Measurements from ENCODE around the gene CFDP1.

CFDP1 gene

DNA sequence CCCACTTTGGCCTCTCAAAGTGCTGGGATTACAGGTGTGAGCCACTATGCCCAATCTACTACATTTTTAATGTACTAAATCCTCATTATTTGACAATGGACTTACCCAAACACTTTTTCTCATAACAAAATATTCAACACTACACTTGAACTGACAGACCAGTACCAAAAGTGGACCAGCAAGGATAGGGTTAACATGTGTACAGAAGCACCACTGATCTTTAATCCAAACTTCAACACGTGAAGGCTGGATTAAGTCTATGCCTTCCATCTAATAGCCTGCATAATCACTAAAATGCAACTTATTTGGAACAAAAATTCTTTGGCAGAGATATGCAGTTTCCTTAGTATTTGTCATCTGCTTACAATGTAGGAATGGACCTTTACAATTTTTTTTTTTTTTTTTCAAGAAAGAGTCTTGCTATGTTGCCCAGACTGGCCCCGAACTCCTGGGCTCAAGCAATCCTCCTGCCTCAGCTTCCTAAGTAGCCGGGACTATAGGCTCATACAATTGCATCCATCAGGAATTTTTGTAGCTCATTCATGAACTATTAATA lies 121.8 kb downstream of the CFDP1 start:
- Histone ChIP-seq H3K4me1 (ENCODE audit: insufficient read depth, low read length) (peaks cover 12% of the 10 kb centered on the region), H3K36me3 (ENCODE audit: insufficient read depth, low read length) (no peaks in the 10 kb centered on the region), H3K4me3 (ENCODE audit: low read length) (no peak overlapping the region), H3K9me3 (ENCODE audit: low read length) (no peaks in the 10 kb centered on the region), H3K27me3 (ENCODE audit: insufficient read depth, low read length) (no peaks in the 10 kb centered on the region), H2AFZ (ENCODE audit: low read depth, low read length) (no peak overlapping the region)

DNA sequence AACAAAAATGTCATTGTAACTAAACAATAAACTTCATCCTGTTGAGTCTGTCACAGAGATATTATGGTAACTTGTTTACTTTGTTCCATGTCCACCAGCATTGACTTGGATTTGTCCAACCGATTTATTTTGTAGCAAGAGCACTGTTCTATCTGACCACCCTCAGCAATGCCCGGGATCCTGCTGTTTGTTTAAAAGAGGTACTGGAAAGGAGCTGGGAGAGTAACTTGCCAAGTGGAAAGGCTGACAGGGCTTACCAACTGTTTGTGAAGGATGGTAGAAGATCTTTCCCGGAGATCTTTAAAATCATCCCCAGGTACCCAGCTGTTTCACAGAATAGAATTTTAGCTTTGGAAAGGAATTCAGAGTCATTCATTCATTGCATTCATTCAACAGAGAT lies 122.8 kb downstream of the CFDP1 start:
- H2AFZ ChIP-seq (ENCODE audit: low read depth, low read length) = no peak overlapping the region
- H3K36me3 ChIP-seq (ENCODE audit: insufficient read depth, low read length) = no peaks in the 10 kb centered on the region
- H3K9me3 ChIP-seq (ENCODE audit: low read length) = no peaks in the 10 kb centered on the region
- peaks cover 12% of the 10 kb centered on the region for H3K4me1 ChIP-seq (ENCODE audit: insufficient read depth, low read length)
- no peak overlapping the region for H3K4me3 ChIP-seq (ENCODE audit: low read length)
- no peaks in the 10 kb centered on the region for H3K27me3 ChIP-seq (ENCODE audit: insufficient read depth, low read length)

DNA sequence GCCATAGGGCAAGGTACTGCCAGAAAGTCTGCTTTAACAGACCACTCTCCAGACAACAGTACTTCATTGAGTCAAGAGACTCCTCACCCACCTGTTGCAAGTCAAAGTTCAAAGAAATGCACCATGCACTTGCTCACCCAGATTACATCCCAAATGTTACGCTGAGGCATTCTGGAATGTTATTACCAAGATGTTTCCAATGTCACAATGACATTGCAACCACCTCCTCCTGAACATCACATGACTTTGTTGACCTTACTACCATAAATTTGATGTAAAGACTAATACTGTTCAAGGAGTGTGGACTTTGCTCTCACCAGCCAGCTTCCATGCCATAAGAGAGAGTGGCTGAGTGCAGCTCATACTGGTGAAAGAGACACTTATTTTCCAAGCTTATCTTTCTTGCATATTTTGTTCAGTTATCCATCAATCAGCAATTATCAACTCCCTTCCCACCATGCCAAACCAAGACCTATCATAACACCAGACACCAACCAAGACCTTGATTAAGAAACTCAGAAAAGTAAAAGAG lies 123.3 kb downstream of the CFDP1 start:
- Histone ChIP-seq H2AFZ (ENCODE audit: low read depth, low read length) (no peak overlapping the region), H3K9me3 (ENCODE audit: low read length) (no peaks in the 10 kb centered on the region), H3K36me3 (ENCODE audit: insufficient read depth, low read length) (peaks cover under 1% of the 10 kb centered on the region), H3K4me1 (ENCODE audit: insufficient read depth, low read length) (peaks cover 12% of the 10 kb centered on the region), H3K4me3 (ENCODE audit: low read length) (no peak overlapping the region), H3K27me3 (ENCODE audit: insufficient read depth, low read length) (no peaks in the 10 kb centered on the region)

DNA sequence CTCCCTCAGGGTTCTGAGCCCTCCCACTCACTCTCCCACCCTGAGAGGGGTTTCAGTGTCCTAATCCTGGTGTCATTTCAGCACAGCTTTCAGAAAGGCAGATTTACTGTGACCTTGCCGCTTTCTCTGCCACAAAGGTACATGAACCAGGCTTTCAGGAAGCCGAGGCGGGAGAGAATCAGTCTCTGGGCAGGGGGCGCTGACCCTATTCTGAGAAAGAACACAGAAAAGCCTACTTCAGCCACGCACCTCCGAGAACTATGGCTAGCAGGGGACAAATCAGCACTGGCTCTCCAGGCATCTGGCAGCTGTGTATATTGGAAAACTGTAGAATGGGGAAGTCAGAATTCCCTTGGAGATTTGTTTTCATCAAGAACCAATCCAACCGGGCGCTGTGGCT lies 124.1 kb downstream of the CFDP1 start:
- H3K9me3 ChIP-seq (ENCODE audit: low read length) = no peaks in the 10 kb centered on the region
- H3K4me3 ChIP-seq (ENCODE audit: low read length) = no peak overlapping the region
- peaks cover 12% of the 10 kb centered on the region for H3K4me1 ChIP-seq (ENCODE audit: insufficient read depth, low read length)
- peaks cover 8% of the 10 kb centered on the region for H3K36me3 ChIP-seq (ENCODE audit: insufficient read depth, low read length)
- no peak overlapping the region for H2AFZ ChIP-seq (ENCODE audit: low read depth, low read length)
- H3K27me3 ChIP-seq (ENCODE audit: insufficient read depth, low read length) = no peaks in the 10 kb centered on the region

- Histone ChIP-seq H3K27me3 (ENCODE audit: insufficient read depth, low read length) (no peaks in the 10 kb centered on the region), H3K36me3 (ENCODE audit: insufficient read depth, low read length) (peaks cover 12% of the 10 kb centered on the region), H3K4me1 (ENCODE audit: insufficient read depth, low read length) (peaks cover 10% of the 10 kb centered on the region), H3K4me3 (ENCODE audit: low read length) (no peak overlapping the region), H3K9me3 (ENCODE audit: low read length) (no peaks in the 10 kb centered on the region), H2AFZ (ENCODE audit: low read depth, low read length) (no peak overlapping the region)
Observed at GRCh38 chr16:75308011-75308410, 125.3 kb downstream of the CFDP1 start.

- Histone ChIP-seq H3K9me3 (ENCODE audit: low read length) (no peaks in the 10 kb centered on the region), H3K27me3 (ENCODE audit: insufficient read depth, low read length) (no peaks in the 10 kb centered on the region), H2AFZ (ENCODE audit: low read depth, low read length) (no peak overlapping the region), H3K4me3 (ENCODE audit: low read length) (no peak overlapping the region), H3K36me3 (ENCODE audit: insufficient read depth, low read length) (peaks cover 12% of the 10 kb centered on the region), H3K4me1 (ENCODE audit: insufficient read depth, low read length) (peaks cover 5% of the 10 kb centered on the region)
Observed at GRCh38 chr16:75307506-75307905, 125.8 kb downstream of the CFDP1 start.

- Histone ChIP-seq H2AFZ (ENCODE audit: low read depth, low read length) (no peak overlapping the region), H3K9me3 (ENCODE audit: low read length) (no peaks in the 10 kb centered on the region), H3K36me3 (ENCODE audit: insufficient read depth, low read length) (peaks cover 22% of the 10 kb centered on the region), H3K27me3 (ENCODE audit: insufficient read depth, low read length) (no peaks in the 10 kb centered on the region), H3K4me1 (ENCODE audit: insufficient read depth, low read length) (no peaks in the 10 kb centered on the region), H3K4me3 (ENCODE audit: low read length) (no peak overlapping the region)
Observed at GRCh38 chr16:75306099-75306762, 127.1 kb downstream of the CFDP1 start.

DNA sequence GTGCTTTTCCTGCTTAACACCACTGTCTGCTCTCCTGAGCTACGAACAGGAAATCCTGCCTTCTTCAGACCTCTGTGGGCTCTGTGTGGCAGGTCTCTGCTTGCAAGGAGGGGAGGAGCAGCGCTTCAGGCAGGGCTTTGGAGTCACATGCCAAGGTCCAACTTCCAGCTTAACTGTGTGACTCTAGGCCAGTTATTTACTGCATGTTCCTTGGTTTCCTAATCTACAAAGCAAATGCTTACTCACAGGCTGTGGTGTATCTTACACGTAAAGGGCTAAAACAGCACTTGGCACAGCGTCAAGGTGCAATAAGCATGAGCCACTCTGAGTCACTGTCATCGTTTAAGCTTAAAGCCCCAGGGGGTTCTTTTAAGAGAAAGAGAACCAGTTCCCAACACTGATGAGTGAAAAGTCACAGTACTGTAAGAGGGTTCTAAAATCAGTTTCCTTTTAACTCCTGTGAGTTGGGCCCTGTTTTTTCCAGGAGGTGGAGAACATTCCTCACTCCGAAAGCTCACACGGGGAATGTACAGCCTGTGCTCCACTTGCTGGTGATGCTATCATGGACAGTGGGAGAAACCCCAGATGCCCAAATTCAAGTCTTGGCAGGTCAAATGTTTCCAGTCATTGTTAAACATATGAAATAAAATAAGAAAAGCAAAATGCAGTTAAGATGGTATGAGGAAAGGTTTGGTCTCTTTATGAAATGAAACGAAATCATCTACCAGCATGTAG lies 127.8 kb downstream of the CFDP1 start:
- no peaks in the 10 kb centered on the region for H3K27me3 ChIP-seq (ENCODE audit: insufficient read depth, low read length)
- H3K4me1 ChIP-seq (ENCODE audit: insufficient read depth, low read length) = no peaks in the 10 kb centered on the region
- H3K9me3 ChIP-seq (ENCODE audit: low read length) = no peaks in the 10 kb centered on the region
- no peak overlapping the region for H2AFZ ChIP-seq (ENCODE audit: low read depth, low read length)
- H3K4me3 ChIP-seq (ENCODE audit: low read length) = no peak overlapping the region
- peaks cover 27% of the 10 kb centered on the region for H3K36me3 ChIP-seq (ENCODE audit: insufficient read depth, low read length)

DNA sequence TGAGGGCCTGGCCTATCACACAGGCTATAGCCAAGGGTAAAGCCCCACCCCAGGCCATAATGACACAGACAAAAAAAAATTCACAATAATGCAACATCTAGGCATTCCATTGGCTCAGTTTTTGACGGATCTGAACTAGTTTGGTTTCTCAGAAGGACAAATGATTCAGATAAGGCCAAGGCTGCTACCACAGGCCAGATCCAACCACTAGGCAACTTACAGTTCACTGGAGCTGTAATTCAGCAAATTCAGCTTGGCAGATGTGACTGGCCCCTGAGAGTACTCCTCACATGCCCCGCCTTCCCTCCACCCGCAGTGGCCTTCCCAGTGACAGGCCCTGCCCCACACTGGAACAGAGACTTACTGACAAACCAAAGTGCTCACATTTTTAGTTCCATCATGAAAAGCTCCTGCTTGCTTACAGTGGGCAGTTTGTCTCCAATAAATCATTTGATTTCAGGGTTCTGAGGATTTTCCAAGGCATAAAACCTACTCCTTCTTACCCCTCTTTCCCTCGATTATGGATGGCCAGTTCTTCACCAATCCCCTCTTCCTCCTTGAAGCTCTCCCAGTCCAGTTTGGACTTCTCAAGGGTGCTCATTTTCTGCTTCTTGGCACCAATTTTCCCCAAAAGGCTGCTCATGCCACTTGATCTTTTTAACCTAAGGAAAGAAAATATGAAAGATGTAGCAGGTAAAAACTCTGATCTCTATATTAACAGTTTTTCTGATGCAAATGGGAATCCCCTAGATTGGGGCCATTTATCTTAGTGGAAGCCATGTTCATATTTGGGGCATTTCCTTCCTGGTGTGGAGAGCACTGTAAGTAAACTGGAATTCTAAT lies 128.6 kb downstream of the CFDP1 start:
- peaks cover 33% of the 10 kb centered on the region for H3K36me3 ChIP-seq (ENCODE audit: insufficient read depth, low read length)
- H3K27me3 ChIP-seq (ENCODE audit: insufficient read depth, low read length) = no peaks in the 10 kb centered on the region
- no peak overlapping the region for H2AFZ ChIP-seq (ENCODE audit: low read depth, low read length)
- H3K4me1 ChIP-seq (ENCODE audit: insufficient read depth, low read length) = no peaks in the 10 kb centered on the region
- H3K4me3 ChIP-seq (ENCODE audit: low read length) = no peak overlapping the region
- no peaks in the 10 kb centered on the region for H3K9me3 ChIP-seq (ENCODE audit: low read length)

DNA sequence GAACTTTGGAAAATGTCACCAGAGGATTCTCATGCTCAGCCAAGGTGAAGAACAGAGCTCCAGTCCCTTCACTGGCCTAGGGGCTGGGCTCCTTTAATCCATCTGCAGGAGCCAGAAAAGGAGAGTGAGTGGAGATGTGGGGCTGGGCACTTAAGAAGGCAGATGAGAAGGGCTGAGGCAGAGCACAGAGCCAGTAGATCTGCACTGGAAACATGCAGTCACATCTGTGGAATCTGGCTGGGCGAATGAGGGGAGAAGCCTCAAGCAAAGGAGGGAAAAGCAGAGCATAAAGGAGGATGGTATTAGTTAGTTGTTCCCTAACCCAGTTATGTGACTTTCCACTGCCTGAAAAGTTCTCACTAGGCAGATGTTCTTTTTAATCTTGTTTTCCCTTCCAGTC lies 131.5 kb downstream of the CFDP1 start:
- H3K27me3 ChIP-seq (ENCODE audit: insufficient read depth, low read length) = no peaks in the 10 kb centered on the region
- peaks cover 45% of the 10 kb centered on the region for H3K36me3 ChIP-seq (ENCODE audit: insufficient read depth, low read length)
- H2AFZ ChIP-seq (ENCODE audit: low read depth, low read length) = no peak overlapping the region
- peaks cover 4% of the 10 kb centered on the region for H3K4me1 ChIP-seq (ENCODE audit: insufficient read depth, low read length)
- H3K4me3 ChIP-seq (ENCODE audit: low read length) = no peak overlapping the region
- no peaks in the 10 kb centered on the region for H3K9me3 ChIP-seq (ENCODE audit: low read length)

- Histone ChIP-seq H3K9me3 (ENCODE audit: low read length) (no peaks in the 10 kb centered on the region), H3K4me1 (ENCODE audit: insufficient read depth, low read length) (peaks cover 4% of the 10 kb centered on the region), H3K36me3 (ENCODE audit: insufficient read depth, low read length) (peaks cover 47% of the 10 kb centered on the region), H2AFZ (ENCODE audit: low read depth, low read length) (no peak overlapping the region), H3K4me3 (ENCODE audit: low read length) (no peak overlapping the region), H3K27me3 (ENCODE audit: insufficient read depth, low read length) (no peaks in the 10 kb centered on the region)
Observed at GRCh38 chr16:75298267-75298666, 135.0 kb downstream of the CFDP1 start.

DNA sequence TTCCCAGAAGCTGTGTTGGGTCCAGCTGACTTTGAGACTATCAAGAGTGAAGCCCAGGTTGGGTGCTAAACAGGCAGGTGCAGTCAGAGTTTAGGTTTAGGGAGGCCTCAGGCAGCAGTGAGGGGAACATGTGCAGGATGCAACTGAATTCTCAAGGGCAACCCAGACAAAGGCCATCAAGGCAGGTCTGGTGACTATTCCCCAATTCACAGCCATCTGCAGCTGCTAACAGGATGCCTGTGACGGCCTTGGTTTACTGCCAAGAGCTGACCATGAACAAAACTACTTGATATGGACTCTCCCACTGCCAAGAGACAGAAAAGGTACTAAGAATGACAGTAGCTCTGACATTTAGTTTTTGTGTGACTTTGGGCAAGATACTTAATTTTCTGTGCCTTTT lies 136.7 kb downstream of the CFDP1 start:
- Histone ChIP-seq H3K27me3 (ENCODE audit: insufficient read depth, low read length) (no peaks in the 10 kb centered on the region), H3K9me3 (ENCODE audit: low read length) (no peaks in the 10 kb centered on the region), H3K4me1 (ENCODE audit: insufficient read depth, low read length) (peaks cover 4% of the 10 kb centered on the region), H2AFZ (ENCODE audit: low read depth, low read length) (no peak overlapping the region), H3K4me3 (ENCODE audit: low read length) (no peak overlapping the region), H3K36me3 (ENCODE audit: insufficient read depth, low read length) (peaks cover 52% of the 10 kb centered on the region)
